Measurements from ENCODE around the gene DPH3. TPM values are rescaled to one million over a fixed set of nuclear protein-coding genes. Genes with fewer than 3 reads are reported as not detected.

DPH3 gene
- total and polyA plus RNA-seq, 2 experiments from 2014 or later, result 15.3 to 84.3 TPM

GRCh38 chr3:16224325-16224724 lies 40.4 kb downstream of the DPH3 start:
- TF ChIP-seq REST (IDR thresholded peaks at IDR 0.05; ENCODE audit: unreplicated experiment) (no peak), ETS1 (IDR thresholded peaks at IDR 0.05) (no peak), CTCF (conservative IDR thresholded peaks at IDR 0.05; ENCODE audit: low read depth in 2 of 2) (no peak), POLR2AphosphoS5 (IDR thresholded peaks at IDR 0.05; ENCODE audit: low read depth) (no peak), ZNF331 (CRISPR knock-in tag; IDR thresholded peaks at IDR 0.05; ENCODE audit: low read depth) (no peak)
- TF ChIP-seq, protein P1, sequence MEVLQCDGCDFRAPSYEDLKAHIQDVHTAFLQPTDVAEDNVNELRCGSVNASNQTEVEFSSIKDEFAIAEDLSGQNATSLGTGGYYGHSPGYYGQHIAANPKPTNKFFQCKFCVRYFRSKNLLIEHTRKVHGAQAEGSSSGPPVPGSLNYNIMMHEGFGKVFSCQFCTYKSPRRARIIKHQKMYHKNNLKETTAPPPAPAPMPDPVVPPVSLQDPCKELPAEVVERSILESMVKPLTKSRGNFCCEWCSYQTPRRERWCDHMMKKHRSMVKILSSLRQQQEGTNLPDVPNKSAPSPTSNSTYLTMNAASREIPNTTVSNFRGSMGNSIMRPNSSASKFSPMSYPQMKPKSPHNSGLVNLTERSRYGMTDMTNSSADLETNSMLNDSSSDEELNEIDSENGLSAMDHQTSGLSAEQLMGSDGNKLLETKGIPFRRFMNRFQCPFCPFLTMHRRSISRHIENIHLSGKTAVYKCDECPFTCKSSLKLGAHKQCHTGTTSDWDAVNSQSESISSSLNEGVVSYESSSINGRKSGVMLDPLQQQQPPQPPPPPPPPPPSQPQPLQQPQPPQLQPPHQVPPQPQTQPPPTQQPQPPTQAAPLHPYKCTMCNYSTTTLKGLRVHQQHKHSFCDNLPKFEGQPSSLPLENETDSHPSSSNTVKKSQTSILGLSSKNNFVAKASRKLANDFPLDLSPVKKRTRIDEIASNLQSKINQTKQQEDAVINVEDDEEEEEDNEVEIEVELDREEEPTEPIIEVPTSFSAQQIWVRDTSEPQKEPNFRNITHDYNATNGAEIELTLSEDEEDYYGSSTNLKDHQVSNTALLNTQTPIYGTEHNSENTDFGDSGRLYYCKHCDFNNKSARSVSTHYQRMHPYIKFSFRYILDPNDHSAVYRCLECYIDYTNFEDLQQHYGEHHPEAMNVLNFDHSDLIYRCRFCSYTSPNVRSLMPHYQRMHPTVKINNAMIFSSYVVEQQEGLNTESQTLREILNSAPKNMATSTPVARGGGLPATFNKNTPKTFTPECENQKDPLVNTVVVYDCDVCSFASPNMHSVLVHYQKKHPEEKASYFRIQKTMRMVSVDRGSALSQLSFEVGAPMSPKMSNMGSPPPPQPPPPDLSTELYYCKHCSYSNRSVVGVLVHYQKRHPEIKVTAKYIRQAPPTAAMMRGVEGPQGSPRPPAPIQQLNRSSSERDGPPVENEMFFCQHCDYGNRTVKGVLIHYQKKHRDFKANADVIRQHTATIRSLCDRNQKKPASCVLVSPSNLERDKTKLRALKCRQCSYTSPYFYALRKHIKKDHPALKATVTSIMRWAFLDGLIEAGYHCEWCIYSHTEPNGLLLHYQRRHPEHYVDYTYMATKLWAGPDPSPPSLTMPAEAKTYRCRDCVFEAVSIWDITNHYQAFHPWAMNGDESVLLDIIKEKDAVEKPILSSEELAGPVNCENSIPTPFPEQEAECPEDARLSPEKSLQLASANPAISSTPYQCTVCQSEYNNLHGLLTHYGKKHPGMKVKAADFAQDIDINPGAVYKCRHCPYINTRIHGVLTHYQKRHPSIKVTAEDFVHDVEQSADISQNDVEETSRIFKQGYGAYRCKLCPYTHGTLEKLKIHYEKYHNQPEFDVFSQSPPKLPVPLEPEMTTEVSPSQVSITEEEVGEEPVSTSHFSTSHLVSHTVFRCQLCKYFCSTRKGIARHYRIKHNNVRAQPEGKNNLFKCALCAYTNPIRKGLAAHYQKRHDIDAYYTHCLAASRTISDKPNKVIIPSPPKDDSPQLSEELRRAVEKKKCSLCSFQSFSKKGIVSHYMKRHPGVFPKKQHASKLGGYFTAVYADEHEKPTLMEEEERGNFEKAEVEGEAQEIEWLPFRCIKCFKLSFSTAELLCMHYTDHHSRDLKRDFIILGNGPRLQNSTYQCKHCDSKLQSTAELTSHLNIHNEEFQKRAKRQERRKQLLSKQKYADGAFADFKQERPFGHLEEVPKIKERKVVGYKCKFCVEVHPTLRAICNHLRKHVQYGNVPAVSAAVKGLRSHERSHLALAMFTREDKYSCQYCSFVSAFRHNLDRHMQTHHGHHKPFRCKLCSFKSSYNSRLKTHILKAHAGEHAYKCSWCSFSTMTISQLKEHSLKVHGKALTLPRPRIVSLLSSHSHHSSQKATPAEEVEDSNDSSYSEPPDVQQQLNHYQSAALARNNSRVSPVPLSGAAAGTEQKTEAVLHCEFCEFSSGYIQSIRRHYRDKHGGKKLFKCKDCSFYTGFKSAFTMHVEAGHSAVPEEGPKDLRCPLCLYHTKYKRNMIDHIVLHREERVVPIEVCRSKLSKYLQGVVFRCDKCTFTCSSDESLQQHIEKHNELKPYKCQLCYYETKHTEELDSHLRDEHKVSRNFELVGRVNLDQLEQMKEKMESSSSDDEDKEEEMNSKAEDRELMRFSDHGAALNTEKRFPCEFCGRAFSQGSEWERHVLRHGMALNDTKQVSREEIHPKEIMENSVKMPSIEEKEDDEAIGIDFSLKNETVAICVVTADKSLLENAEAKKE (CRISPR knock-in tag; IDR thresholded peaks at IDR 0.05), result no peak
- no peak overlapping the region for H3K27ac ChIP-seq (ENCODE audit: low read depth)
- Mint-ChIP-seq H3K9me3 (no peaks in the 10 kb centered on the region; the same call in 2 of the 3 replicates), H3K27me3 (ENCODE audit: insufficient read depth, low read depth, poor library complexity) (no peaks in the 10 kb centered on the region), H3K27ac (no peak overlapping the region), H3K4me3 (no peak overlapping the region), H3K4me1 (no peaks in the 10 kb centered on the region; the same call in 2 of the 3 replicates), H3K36me3 (ENCODE audit: low read depth) (no peaks in the 10 kb centered on the region)
- H2AFZ ChIP-seq, result no peak overlapping the region
- H4K20me1 ChIP-seq (replicated peaks; ENCODE audit: insufficient read depth), result no peaks in the 10 kb centered on the region
- H3K36me3 ChIP-seq (ENCODE audit: insufficient read depth), result no peaks in the 10 kb centered on the region
- DNase-seq (ENCODE audit: low spot score), result no peak
- H3K79me2 ChIP-seq (replicated peaks; ENCODE audit: insufficient read depth), result no peaks in the 10 kb centered on the region
- H3F3A ChIP-seq (replicated peaks; ENCODE audit: low read depth), result no peaks in the 10 kb centered on the region
- no peaks in the 10 kb centered on the region for H3K27me3 ChIP-seq (ENCODE audit: insufficient read depth)
- no peak overlapping the region for H3K4me3 ChIP-seq
- no peaks in the 10 kb centered on the region for H3K4me1 ChIP-seq (ENCODE audit: insufficient read depth)
- no peak for ATAC-seq
- H3K4me2 ChIP-seq, result no peak overlapping the region
- no peaks in the 10 kb centered on the region for H3K9me2 ChIP-seq (ENCODE audit: insufficient read depth)
